HEK293 (cell line): ENCODE results near the gene MYH11.

Experiments used
- BCL11B ChIP-seq: fragments of 450-650 bp; formaldehyde crosslinking; IDR thresholded peaks from 2 replicates; pipeline ENCODE4 v1.5.1; 2016; ENCODE audit warnings: low read depth, missing biosample characterization, missing genetic modification characterization
- GLIS2 ChIP-seq: fragments of 450-650 bp; formaldehyde crosslinking; IDR thresholded peaks from 2 replicates; pipeline ENCODE4 v1.5.1; 2016; ENCODE audit warnings: missing biosample characterization, missing genetic modification characterization
- KLF1 ChIP-seq: fragments of 450-650 bp; formaldehyde crosslinking; IDR thresholded peaks from 2 replicates; pipeline ENCODE4 v1.5.1; 2016; ENCODE audit warnings: missing biosample characterization, missing genetic modification characterization
- KLF16 ChIP-seq: fragments of 450-650 bp; formaldehyde crosslinking; IDR thresholded peaks from 2 replicates; pipeline ENCODE4 v1.5.1; 2017; ENCODE audit warnings: missing biosample characterization, missing genetic modification characterization
- OSR2 ChIP-seq: fragments of 450-650 bp; formaldehyde crosslinking; IDR thresholded peaks from 2 replicates; pipeline ENCODE4 v1.5.1; 2016; ENCODE audit warnings: missing biosample characterization, missing genetic modification characterization
- PRDM1 ChIP-seq: fragments of 450-650 bp; formaldehyde crosslinking; IDR thresholded peaks from 2 replicates; pipeline ENCODE4; 2016; ENCODE audit warnings: missing biosample characterization, missing genetic modification characterization
- PRDM6 ChIP-seq: fragments of 450-650 bp; formaldehyde crosslinking; IDR thresholded peaks from 2 replicates; pipeline ENCODE4 v1.5.1; 2017; ENCODE audit warnings: missing biosample characterization, missing genetic modification characterization
- SCRT1 ChIP-seq: fragments of 450-650 bp; formaldehyde crosslinking; IDR thresholded peaks from 2 replicates; pipeline ENCODE4 v1.5.1; 2016; ENCODE audit warnings: missing biosample characterization, missing genetic modification characterization, borderline replicate concordance
- SP7 ChIP-seq: fragments of 450-650 bp; formaldehyde crosslinking; IDR thresholded peaks from 2 replicates; pipeline ENCODE4 v1.5.1; 2016; ENCODE audit warnings: missing biosample characterization, missing genetic modification characterization
- TCF7L2 ChIP-seq: IDR thresholded peaks from 2 replicates; pipeline ENCODE4 v1.6.1; 2011; ENCODE audit warnings: low read depth, mild to moderate bottlenecking, inconsistent platforms, low read length, moderate library complexity, borderline replicate concordance
- ZFP37 ChIP-seq: fragments of 450-650 bp; formaldehyde crosslinking; IDR thresholded peaks from 2 replicates; pipeline ENCODE4 v1.5.1; 2016; ENCODE audit warnings: missing biosample characterization, missing genetic modification characterization
- ZFP69B ChIP-seq: fragments of 450-650 bp; formaldehyde crosslinking; IDR thresholded peaks from 2 replicates; pipeline ENCODE4 v1.5.1; 2016; ENCODE audit warnings: missing biosample characterization, missing genetic modification characterization
- ZNF19 ChIP-seq: fragments of 450-650 bp; formaldehyde crosslinking; IDR thresholded peaks from 2 replicates; pipeline ENCODE4; 2016; ENCODE audit warnings: missing biosample characterization, missing genetic modification characterization, low read depth
- ZNF211 ChIP-seq: fragments of 450-650 bp; formaldehyde crosslinking; IDR thresholded peaks from 2 replicates; pipeline ENCODE4 v1.5.1; 2016; ENCODE audit warnings: low read depth, missing biosample characterization, missing genetic modification characterization
- ZNF350 ChIP-seq: fragments of 450-650 bp; formaldehyde crosslinking; IDR thresholded peaks from 2 replicates; pipeline ENCODE4 v1.5.0; 2017; ENCODE audit warnings: missing biosample characterization, mild to moderate bottlenecking, missing genetic modification characterization
- ZNF366 ChIP-seq: fragments of 450-650 bp; formaldehyde crosslinking; conservative IDR thresholded peaks from 2 replicates; pipeline ENCODE4 v1.5.1; 2016; ENCODE audit warnings: missing biosample characterization, missing genetic modification characterization
- ZNF473 ChIP-seq: fragments of 450-650 bp; formaldehyde crosslinking; IDR thresholded peaks from 2 replicates; pipeline ENCODE4 v1.5.1; 2017; ENCODE audit warnings: missing biosample characterization, missing genetic modification characterization
- ZNF513 ChIP-seq: fragments of 450-650 bp; IDR thresholded peaks from 2 replicates; pipeline ENCODE4 v1.5.1; 2018; ENCODE audit warnings: missing biosample characterization, missing genetic modification characterization
- ZNF521 ChIP-seq: fragments of 450-650 bp; formaldehyde crosslinking; IDR thresholded peaks from 2 replicates; pipeline ENCODE4 v1.5.1; 2017; ENCODE audit warnings: missing biosample characterization, mild to moderate bottlenecking, missing genetic modification characterization
- ZSCAN23 ChIP-seq: fragments of 450-650 bp; formaldehyde crosslinking; IDR thresholded peaks from 2 replicates; pipeline ENCODE4 v1.5.1; 2016; ENCODE audit warnings: missing biosample characterization, missing genetic modification characterization
- TF ChIP-seq, protein P1 (sequence below): fragments of 450-650 bp; formaldehyde crosslinking; IDR thresholded peaks from 2 replicates; pipeline ENCODE4 v1.5.1; 2017; ENCODE audit warnings: missing biosample characterization, missing genetic modification characterization
- TF ChIP-seq, protein P2 (sequence below): fragments of 450-650 bp; formaldehyde crosslinking; IDR thresholded peaks from 2 replicates; pipeline ENCODE4 v1.5.1; 2016; ENCODE audit warnings: missing biosample characterization, missing genetic modification characterization
- TF ChIP-seq, protein P3 (sequence below): fragments of 450-650 bp; formaldehyde crosslinking; IDR thresholded peaks from 2 replicates; pipeline ENCODE4 v1.5.1; 2017; ENCODE audit warnings: missing biosample characterization, missing genetic modification characterization
- TF ChIP-seq, protein P4 (sequence below): fragments of 450-650 bp; formaldehyde crosslinking; IDR thresholded peaks from 2 replicates; pipeline ENCODE4 v1.5.1; 2016; ENCODE audit warnings: missing biosample characterization, missing genetic modification characterization, low read depth
- TF ChIP-seq, protein P5 (sequence below): IDR thresholded peaks from 2 replicates; pipeline ENCODE4 v1.6.1; 2011; ENCODE audit warnings: mild to moderate bottlenecking, low read depth, low read length, borderline replicate concordance
- TF ChIP-seq, protein P6 (sequence below): fragments of 450-650 bp; formaldehyde crosslinking; conservative IDR thresholded peaks from 2 replicates; pipeline ENCODE4 v1.5.1; 2016; ENCODE audit warnings: low read depth, missing biosample characterization, missing genetic modification characterization

Gene MYH11

DNA sequence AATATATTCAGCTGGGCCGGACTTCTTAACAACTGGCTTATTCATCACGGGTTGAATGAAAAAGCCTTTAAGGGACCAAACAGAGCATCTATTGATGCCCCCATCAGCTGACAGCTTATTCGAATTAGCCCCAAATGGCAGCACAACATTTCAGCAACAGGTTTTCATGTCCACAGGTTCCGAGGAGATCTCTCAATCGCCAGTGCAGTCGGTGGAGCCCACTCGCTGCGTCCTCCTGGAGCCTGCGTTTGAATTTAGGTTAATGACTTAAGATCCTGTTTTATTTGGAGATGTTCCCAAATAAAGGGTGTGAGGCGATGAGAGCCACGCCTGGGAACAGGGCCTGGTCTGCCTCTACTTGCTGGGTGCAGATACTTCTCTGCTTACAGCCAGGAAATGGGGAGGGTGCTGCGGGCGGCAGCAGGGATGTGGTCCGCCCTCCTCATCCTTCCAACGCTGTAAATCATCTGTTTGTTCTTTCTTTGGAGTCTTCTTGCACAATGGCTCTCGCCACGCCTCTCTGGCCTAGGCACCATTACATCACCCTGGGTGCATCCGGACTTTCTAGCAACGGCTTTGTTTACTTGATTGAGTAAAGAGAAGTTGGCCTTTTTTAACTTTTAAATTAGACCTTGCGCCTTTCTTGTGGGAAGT, 184.2 kb downstream of the MYH11 start (continued):
- TF ChIP-seq, protein P1, sequence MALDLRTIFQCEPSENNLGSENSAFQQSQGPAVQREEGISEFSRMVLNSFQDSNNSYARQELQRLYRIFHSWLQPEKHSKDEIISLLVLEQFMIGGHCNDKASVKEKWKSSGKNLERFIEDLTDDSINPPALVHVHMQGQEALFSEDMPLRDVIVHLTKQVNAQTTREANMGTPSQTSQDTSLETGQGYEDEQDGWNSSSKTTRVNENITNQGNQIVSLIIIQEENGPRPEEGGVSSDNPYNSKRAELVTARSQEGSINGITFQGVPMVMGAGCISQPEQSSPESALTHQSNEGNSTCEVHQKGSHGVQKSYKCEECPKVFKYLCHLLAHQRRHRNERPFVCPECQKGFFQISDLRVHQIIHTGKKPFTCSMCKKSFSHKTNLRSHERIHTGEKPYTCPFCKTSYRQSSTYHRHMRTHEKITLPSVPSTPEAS (tag by site-specific recombination), result no peak
- TF ChIP-seq KLF16 (tag by site-specific recombination) (peak; percentile 90), ZFP37 (tag by site-specific recombination) (no peak), BCL11B (tag by site-specific recombination) (no peak), TCF7L2 (no peak), ZNF350 (tag by site-specific recombination) (no peak), ZNF513 (tag by site-specific recombination) (peak; percentile 61), ZSCAN23 (no peak), PRDM1 (tag by site-specific recombination) (0 out of 2 replicates have a peak, but pooled peaks have one; percentile 64), ZNF366 (peak; percentile 94), PRDM6 (tag by site-specific recombination) (peak; percentile 41; the same call in 1 of the 2 replicates), OSR2 (tag by site-specific recombination) (peak; percentile 62; the same call in 1 of the 2 replicates), SCRT1 (tag by site-specific recombination) (peak; percentile 97), ZNF19 (tag by site-specific recombination) (no peak), GLIS2 (no peak), ZNF211 (no peak), ZNF473 (tag by site-specific recombination) (no peak), KLF1 (tag by site-specific recombination) (peak; percentile 99), ZNF521 (no peak), ZFP69B (peak; percentile 95), SP7 (tag by site-specific recombination) (peak; percentile 97)
- TF ChIP-seq, protein P2, sequence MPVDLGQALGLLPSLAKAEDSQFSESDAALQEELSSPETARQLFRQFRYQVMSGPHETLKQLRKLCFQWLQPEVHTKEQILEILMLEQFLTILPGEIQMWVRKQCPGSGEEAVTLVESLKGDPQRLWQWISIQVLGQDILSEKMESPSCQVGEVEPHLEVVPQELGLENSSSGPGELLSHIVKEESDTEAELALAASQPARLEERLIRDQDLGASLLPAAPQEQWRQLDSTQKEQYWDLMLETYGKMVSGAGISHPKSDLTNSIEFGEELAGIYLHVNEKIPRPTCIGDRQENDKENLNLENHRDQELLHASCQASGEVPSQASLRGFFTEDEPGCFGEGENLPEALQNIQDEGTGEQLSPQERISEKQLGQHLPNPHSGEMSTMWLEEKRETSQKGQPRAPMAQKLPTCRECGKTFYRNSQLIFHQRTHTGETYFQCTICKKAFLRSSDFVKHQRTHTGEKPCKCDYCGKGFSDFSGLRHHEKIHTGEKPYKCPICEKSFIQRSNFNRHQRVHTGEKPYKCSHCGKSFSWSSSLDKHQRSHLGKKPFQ (tag by site-specific recombination), result 0 out of 2 replicates have a peak, but pooled peaks have one; percentile 40
- TF ChIP-seq, protein P3, sequence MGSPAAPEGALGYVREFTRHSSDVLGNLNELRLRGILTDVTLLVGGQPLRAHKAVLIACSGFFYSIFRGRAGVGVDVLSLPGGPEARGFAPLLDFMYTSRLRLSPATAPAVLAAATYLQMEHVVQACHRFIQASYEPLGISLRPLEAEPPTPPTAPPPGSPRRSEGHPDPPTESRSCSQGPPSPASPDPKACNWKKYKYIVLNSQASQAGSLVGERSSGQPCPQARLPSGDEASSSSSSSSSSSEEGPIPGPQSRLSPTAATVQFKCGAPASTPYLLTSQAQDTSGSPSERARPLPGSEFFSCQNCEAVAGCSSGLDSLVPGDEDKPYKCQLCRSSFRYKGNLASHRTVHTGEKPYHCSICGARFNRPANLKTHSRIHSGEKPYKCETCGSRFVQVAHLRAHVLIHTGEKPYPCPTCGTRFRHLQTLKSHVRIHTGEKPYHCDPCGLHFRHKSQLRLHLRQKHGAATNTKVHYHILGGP (tag by site-specific recombination), result peak; percentile 96
- TF ChIP-seq, protein P4, sequence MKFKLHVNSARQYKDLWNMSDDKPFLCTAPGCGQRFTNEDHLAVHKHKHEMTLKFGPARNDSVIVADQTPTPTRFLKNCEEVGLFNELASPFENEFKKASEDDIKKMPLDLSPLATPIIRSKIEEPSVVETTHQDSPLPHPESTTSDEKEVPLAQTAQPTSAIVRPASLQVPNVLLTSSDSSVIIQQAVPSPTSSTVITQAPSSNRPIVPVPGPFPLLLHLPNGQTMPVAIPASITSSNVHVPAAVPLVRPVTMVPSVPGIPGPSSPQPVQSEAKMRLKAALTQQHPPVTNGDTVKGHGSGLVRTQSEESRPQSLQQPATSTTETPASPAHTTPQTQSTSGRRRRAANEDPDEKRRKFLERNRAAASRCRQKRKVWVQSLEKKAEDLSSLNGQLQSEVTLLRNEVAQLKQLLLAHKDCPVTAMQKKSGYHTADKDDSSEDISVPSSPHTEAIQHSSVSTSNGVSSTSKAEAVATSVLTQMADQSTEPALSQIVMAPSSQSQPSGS, result peak; percentile 82
- TF ChIP-seq, protein P5, sequence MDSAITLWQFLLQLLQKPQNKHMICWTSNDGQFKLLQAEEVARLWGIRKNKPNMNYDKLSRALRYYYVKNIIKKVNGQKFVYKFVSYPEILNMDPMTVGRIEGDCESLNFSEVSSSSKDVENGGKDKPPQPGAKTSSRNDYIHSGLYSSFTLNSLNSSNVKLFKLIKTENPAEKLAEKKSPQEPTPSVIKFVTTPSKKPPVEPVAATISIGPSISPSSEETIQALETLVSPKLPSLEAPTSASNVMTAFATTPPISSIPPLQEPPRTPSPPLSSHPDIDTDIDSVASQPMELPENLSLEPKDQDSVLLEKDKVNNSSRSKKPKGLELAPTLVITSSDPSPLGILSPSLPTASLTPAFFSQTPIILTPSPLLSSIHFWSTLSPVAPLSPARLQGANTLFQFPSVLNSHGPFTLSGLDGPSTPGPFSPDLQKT, result no peak
- TF ChIP-seq, protein P6, sequence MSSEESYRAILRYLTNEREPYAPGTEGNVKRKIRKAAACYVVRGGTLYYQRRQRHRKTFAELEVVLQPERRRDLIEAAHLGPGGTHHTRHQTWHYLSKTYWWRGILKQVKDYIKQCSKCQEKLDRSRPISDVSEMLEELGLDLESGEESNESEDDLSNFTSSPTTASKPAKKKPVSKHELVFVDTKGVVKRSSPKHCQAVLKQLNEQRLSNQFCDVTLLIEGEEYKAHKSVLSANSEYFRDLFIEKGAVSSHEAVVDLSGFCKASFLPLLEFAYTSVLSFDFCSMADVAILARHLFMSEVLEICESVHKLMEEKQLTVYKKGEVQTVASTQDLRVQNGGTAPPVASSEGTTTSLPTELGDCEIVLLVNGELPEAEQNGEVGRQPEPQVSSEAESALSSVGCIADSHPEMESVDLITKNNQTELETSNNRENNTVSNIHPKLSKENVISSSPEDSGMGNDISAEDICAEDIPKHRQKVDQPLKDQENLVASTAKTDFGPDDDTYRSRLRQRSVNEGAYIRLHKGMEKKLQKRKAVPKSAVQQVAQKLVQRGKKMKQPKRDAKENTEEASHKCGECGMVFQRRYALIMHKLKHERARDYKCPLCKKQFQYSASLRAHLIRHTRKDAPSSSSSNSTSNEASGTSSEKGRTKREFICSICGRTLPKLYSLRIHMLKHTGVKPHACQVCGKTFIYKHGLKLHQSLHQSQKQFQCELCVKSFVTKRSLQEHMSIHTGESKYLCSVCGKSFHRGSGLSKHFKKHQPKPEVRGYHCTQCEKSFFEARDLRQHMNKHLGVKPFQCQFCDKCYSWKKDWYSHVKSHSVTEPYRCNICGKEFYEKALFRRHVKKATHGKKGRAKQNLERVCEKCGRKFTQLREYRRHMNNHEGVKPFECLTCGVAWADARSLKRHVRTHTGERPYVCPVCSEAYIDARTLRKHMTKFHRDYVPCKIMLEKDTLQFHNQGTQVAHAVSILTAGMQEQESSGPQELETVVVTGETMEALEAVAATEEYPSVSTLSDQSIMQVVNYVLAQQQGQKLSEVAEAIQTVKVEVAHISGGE (tag by site-specific recombination), result peak; percentile 43; the same call in 1 of the 2 replicates
